Stimulated activated CD8-positive, alpha-beta memory T cell treated with anti-CD3 and anti-CD28 coated beads, Interleukin-15, amount 100 ng/mL, for 1 hour (primary cell): ENCODE data around the gene CTNS.

Source experiments
- DNase-seq: peaks from one replicate; pipeline ENCODE4 v3.0.0-alpha.2; 2020; ENCODE audit warnings: low read depth

The CTNS gene

GRCh38 chr17:3636154-3636907 lies at the start of gene CTNS, which contains the start of gene SHPK:
Gene CTNS, plus strand, starts transcription at chr17:3636760. Its CDS starts 3,447 bp downstream, at chr17:3640207.
Gene SHPK, minus strand, starts transcription at chr17:3636250. Its CDS starts 31 bp downstream, at chr17:3636219.
- peak; percentile 85 for DNase-seq

GRCh38 chr17:3589784-3590183 lies 46.8 kb upstream of the CTNS start:
- no peak for DNase-seq

- no peak for DNase-seq
Observed at GRCh38 chr17:3590231-3590630, 46.3 kb upstream of the CTNS start.

- no peak for DNase-seq
Observed at GRCh38 chr17:3590768-3591167, 45.8 kb upstream of the CTNS start.

- DNase-seq, result no peak
Observed at GRCh38 chr17:3592216-3592860, 44.2 kb upstream of the CTNS start.

- DNase-seq, result no peak
Observed at GRCh38 chr17:3593384-3593783, 43.2 kb upstream of the CTNS start.

- DNase-seq, result no peak
Observed at GRCh38 chr17:3594051-3594800, 42.3 kb upstream of the CTNS start.

- no peak for DNase-seq
Observed at GRCh38 chr17:3594976-3595375, 41.6 kb upstream of the CTNS start.

- DNase-seq, result no peak
Observed at GRCh38 chr17:3596804-3597464, 39.6 kb upstream of the CTNS start.

- no peak for DNase-seq
Observed at GRCh38 chr17:3598078-3598477, 38.5 kb upstream of the CTNS start.

- no peak for DNase-seq
Observed at GRCh38 chr17:3600529-3601205, 35.9 kb upstream of the CTNS start.

GRCh38 chr17:3602499-3602898 lies 34.1 kb upstream of the CTNS start:
- DNase-seq, result no peak

GRCh38 chr17:3603119-3603869 lies 33.3 kb upstream of the CTNS start:
- DNase-seq, result no peak

GRCh38 chr17:3603870-3604259 lies 32.7 kb upstream of the CTNS start:
- no peak for DNase-seq

GRCh38 chr17:3609689-3610088 lies 26.9 kb upstream of the CTNS start:
- DNase-seq, result no peak

- DNase-seq, result no peak
Observed at GRCh38 chr17:3610523-3610922, 26.0 kb upstream of the CTNS start.

- no peak for DNase-seq
Observed at GRCh38 chr17:3613124-3613523, 23.4 kb upstream of the CTNS start.

GRCh38 chr17:3615160-3615870 lies 21.2 kb upstream of the CTNS start:
- no peak for DNase-seq

- no peak for DNase-seq
Observed at GRCh38 chr17:3621146-3621720, 15.3 kb upstream of the CTNS start.

- no peak for DNase-seq
Observed at GRCh38 chr17:3622977-3623594, 13.5 kb upstream of the CTNS start.
